K562 (cell line): ENCODE results near the gene RPUSD1. TPM values are rescaled to one million over a fixed set of nuclear protein-coding genes. Genes with fewer than 3 reads are reported as not detected.
A peak's percentile ranks its signal among the peaks of the same experiment; 100 is the strongest.

ENCODE experiments used
- ATAC-seq: fragments of 200-7000 bp; cut with Tn5 transposase; 3 replicates; pipeline ENCODE4 v1.9.1; 2020; ENCODE audit warnings: moderate library complexity
- BruUV-seq: library from RNA; stranded (reverse); fragments of 400-500 nt; replicated peaks from 2 replicates; lab custom pipeline; 2021; lab: Mats Ljungman, UMichigan
- CTCF ChIA-PET: fragments of 300-600 bp; formaldehyde crosslinking; extraction: SDS; loops from one replicate; lab custom pipeline; 2021; ENCODE audit warnings: low intra/inter-chr PET ratio; lab: Yijun Ruan, JAX
- POLR2A ChIA-PET: fragments of 300-600, 350-650 bp; sonication (Branson Sonifier 250); formaldehyde crosslinking; extraction: SDS; loops from one replicate; lab custom pipeline; 2021; ENCODE audit warnings: antibody characterized with exemption, inconsistent platforms; lab: Yijun Ruan, JAX
- DNase-seq, 4 experiments: peaks; one replicate each; pipeline versions ENCODE4 v3.0.0 to v3.0.0-alpha.2; 2011 to 2018; ENCODE audit warnings: low spot score in 3 of 4, mixed read lengths in 3 of 4; ENCODE audit errors: extremely low read depth in 1 of 4
- FAIRE-seq: peaks from 2 replicates; lab custom pipeline; 2011; peaks lifted over from hg19 to GRCh38; lab: Jason Lieb, UNC
- H2AFZ ChIP-seq: 2 replicates; pipeline ENCODE4 v1.6.0; 2011; ENCODE audit warnings: low read depth, low read length, control low read depth, inconsistent platforms
- H3K27ac ChIP-seq: fragments of 200-600 bp; 3 replicates; pipeline ENCODE4 v1.8.0; 2011; ENCODE audit warnings: low read depth, mild to moderate bottlenecking, control low read depth, inconsistent platforms, low read length, moderate library complexity, mixed read lengths; ENCODE audit errors: extremely low read depth
- H3K27me3 ChIP-seq, 2 experiments: fragments of 300-600 bp in 1 of 2; 2 replicates in 1 of 2; 3 replicates in 1 of 2; pipeline versions ENCODE4 v1.6.0 to v1.8.0; 2011; ENCODE audit warnings: inconsistent platforms in 2 of 2, low read length in 2 of 2, mild to moderate bottlenecking in 1 of 2, mixed read lengths in 1 of 2, moderate library complexity in 1 of 2; ENCODE audit not compliant: control insufficient read depth in 2 of 2, insufficient read depth in 2 of 2
- H3K36me3 ChIP-seq: fragments of 300-600 bp; 3 replicates; pipeline ENCODE4 v1.8.0; 2011; ENCODE audit warnings: mild to moderate bottlenecking, low read length, inconsistent platforms; ENCODE audit not compliant: control insufficient read depth, insufficient read depth
- H3K4me1 ChIP-seq, 2 experiments: fragments of 200-600 bp in 1 of 2; replicated peaks in 1 of 2; 2 replicates in 1 of 2; 3 replicates in 1 of 2; pipeline versions ENCODE4 v1.5.1 to v1.8.0; 2011; ENCODE audit warnings: inconsistent platforms in 2 of 2, low read length in 2 of 2, mild to moderate bottlenecking in 1 of 2, mixed read lengths in 1 of 2, moderate library complexity in 1 of 2; ENCODE audit not compliant: control insufficient read depth in 2 of 2, insufficient read depth in 2 of 2
- H3K4me2 ChIP-seq: 2 replicates; pipeline ENCODE4 v1.6.1; 2011; ENCODE audit warnings: low read length, control low read depth, inconsistent platforms, mixed read lengths; ENCODE audit not compliant: insufficient read depth
- H3K4me3 ChIP-seq: fragments of 200-600 bp; sonication (generic), shearing (Covaris generic); 2 replicates; pipeline ENCODE4 v1.5.1; 2016; ENCODE audit warnings: control low read depth, inconsistent platforms
- H3K79me2 ChIP-seq: fragments of 200-600 bp; 3 replicates; pipeline ENCODE4 v1.8.0; 2011; ENCODE audit warnings: low read length, inconsistent platforms; ENCODE audit not compliant: control insufficient read depth, insufficient read depth
- H3K9ac ChIP-seq, 2 experiments: 2 replicates each; pipeline versions ENCODE4 v1.6.0 to v1.6.1; 2011; ENCODE audit warnings: low read depth in 2 of 2, low read length in 2 of 2, control low read depth in 1 of 2, inconsistent platforms in 1 of 2, mild to moderate bottlenecking in 1 of 2, mixed read lengths in 1 of 2; ENCODE audit not compliant: insufficient read depth in 1 of 2
- H3K9me1 ChIP-seq: one replicate; pipeline ENCODE4 v1.6.0; 2011; ENCODE audit warnings: inconsistent platforms, mild to moderate bottlenecking, low read length, moderate library complexity; ENCODE audit not compliant: control insufficient read depth, insufficient read depth
- H3K9me3 ChIP-seq: replicated peaks from 2 replicates; pipeline ENCODE4 v1.5.1; 2011; ENCODE audit warnings: low read depth, low read length, inconsistent platforms; ENCODE audit not compliant: control insufficient read depth, insufficient read depth
- H4K20me1 ChIP-seq: replicated peaks from 2 replicates; pipeline ENCODE4 v1.6.1; 2011; ENCODE audit warnings: low read length, inconsistent platforms, mixed read lengths; ENCODE audit not compliant: control insufficient read depth, insufficient read depth
- CREB3 ChIP-seq: fragments of 450-650 bp; conservative IDR thresholded peaks from 2 replicates; pipeline ENCODE4 v1.6.1; 2016; ENCODE audit warnings: missing genetic modification characterization, low read depth, mild to moderate bottlenecking, missing compliant biosample characterization, moderate library complexity
- ELF2 ChIP-seq: fragments of 250-450 bp; sonication (Bioruptor Pico); IDR thresholded peaks from 2 replicates; pipeline ENCODE4 v1.5.0; 2021; ENCODE audit warnings: mild to moderate bottlenecking
- MTA3 ChIP-seq: fragments of 450-650 bp; formaldehyde crosslinking; IDR thresholded peaks from 2 replicates; pipeline ENCODE4 v1.6.1; 2017; ENCODE audit warnings: mild to moderate bottlenecking, borderline replicate concordance
- POLR3G ChIP-seq: IDR thresholded peaks from 2 replicates; pipeline ENCODE4 v1.6.1; 2011; ENCODE audit not compliant: insufficient read length, insufficient replicate concordance; ENCODE audit errors: extremely low read depth
- PTTG1 ChIP-seq: fragments of 450-650 bp; IDR thresholded peaks from 2 replicates; pipeline ENCODE4 v1.6.1; 2016; ENCODE audit warnings: low read depth, mild to moderate bottlenecking, missing genetic modification characterization, missing compliant biosample characterization
- SIX5 ChIP-seq, 2 experiments: IDR thresholded peaks; 2 replicates each; pipeline ENCODE4 v1.6.1; 2011; ENCODE audit warnings: low read length in 2 of 2, borderline replicate concordance in 1 of 2, low read depth in 1 of 2, mild to moderate bottlenecking in 1 of 2, moderate library complexity in 1 of 2; ENCODE audit not compliant: insufficient read depth in 1 of 2
- SUPT5H ChIP-seq: fragments of 450-650 bp; IDR thresholded peaks from 2 replicates; pipeline ENCODE4 v1.6.1; 2016
- TRIM28 ChIP-seq: fragments of 450-650 bp; IDR thresholded peaks from 2 replicates; pipeline ENCODE4 v1.6.1; 2017
- UBTF ChIP-seq, 2 experiments: IDR thresholded peaks; 2 replicates each; pipeline ENCODE4 v1.6.1; 2012; ENCODE audit warnings: improper control_type of control experiment in 2 of 2, low read depth in 2 of 2, low read length in 2 of 2, borderline replicate concordance in 1 of 2
- VEZF1 ChIP-seq: fragments of 200-800 bp; sonication (Bioruptor generic); IDR thresholded peaks from 2 replicates; pipeline ENCODE4 v1.6.1; 2017; ENCODE audit warnings: missing genetic modification characterization, missing compliant biosample characterization
- ZNF184 ChIP-seq: sonication (generic); formaldehyde crosslinking; IDR thresholded peaks from 2 replicates; pipeline ENCODE4 v1.5.0; 2020; ENCODE audit warnings: missing genetic modification reagents
- ZNF24 ChIP-seq: fragments of 450-650 bp; IDR thresholded peaks from 2 replicates; pipeline ENCODE4 v1.6.1; 2016
- ZNF41 ChIP-seq: fragments of 250-450 bp; sonication (Bioruptor Pico); conservative IDR thresholded peaks from 2 replicates; pipeline ENCODE4 v1.4.0; 2020; ENCODE audit warnings: mild to moderate bottlenecking
- ZNF436 ChIP-seq: fragments of 250-450, 450-650 bp; sonication (Bioruptor Pico); formaldehyde crosslinking; IDR thresholded peaks from 2 replicates; pipeline ENCODE4 v1.7.0; 2020; ENCODE audit warnings: mild to moderate bottlenecking
- ZNF77 ChIP-seq: fragments of 250-450 bp; sonication (Bioruptor Pico); IDR thresholded peaks from 2 replicates; pipeline ENCODE4 v1.5.0; 2020
- WGBS: fragments of 100-300 bp; shearing (Covaris generic); methylation state at CpG from one replicate; pipeline ENCODE4 v1.1.6; 2016; ENCODE audit warnings: low coverage, mixed read lengths; ENCODE audit not compliant: insufficient coverage; ENCODE audit errors: missing lambda C conversion rate; 5-methylcytosine and 5-hydroxymethylcytosine counted together
- in situ Hi-C: fragments of 300-500 bp; cut with MboI; formaldehyde crosslinking; loops from 4 replicates; pipeline ENCODE4 v1.15.0; 2018; ENCODE audit warnings: inconsistent platforms, mixed read lengths
- intact Hi-C: fragments of 100-400 bp; cut with micrococcal nuclease; formaldehyde crosslinking; loops from 2 replicates; pipeline ENCODE4 v1.14.2; 2022
- polyA plus RNA-seq, 8 experiments: library from polyadenylated mRNA; depleted of rRNA in 4 of 8; stranded (reverse) in 5 of 8; unstranded in 3 of 8; fragments of >200 nt; fragmentation: Nextera tagmentation in 2 of 8; fragmentation: Illumina TruSeq in 1 of 8; extraction: Ambion mirVana in 2 of 8; extraction: Trizol in 1 of 8; gene quantifications; 2 replicates each; pipeline versions ENCODE4 v1.2.1 to v1.2.3, GENCODE V29; 2011 to 2014; ENCODE audit warnings: inconsistent platforms in 1 of 8, missing spikeins in 1 of 8
- total RNA-seq, 7 experiments: library from RNA; depleted of rRNA in 6 of 7; stranded (reverse); fragments of >200 nt in 6 of 7; fragmentation: Illumina TruSeq in 2 of 7; extraction: Trizol in 2 of 7; gene quantifications; 2 replicates each; pipeline versions ENCODE4 v1.2.1 to v1.2.3, GENCODE V29; 2011 to 2021; ENCODE audit warnings: low replicate concordance in 1 of 7
- TF ChIP-seq, protein P1 (sequence below): fragments of 250-450 bp; sonication (Bioruptor Pico); IDR thresholded peaks from 2 replicates; pipeline ENCODE4 v1.8.0; 2021; ENCODE audit warnings: borderline replicate concordance, mild to moderate bottlenecking, moderate library complexity; ENCODE audit not compliant: poor library complexity, severe bottlenecking

The RPUSD1 gene
- total and polyA plus RNA-seq, 9 of the 15 experiments (the other 6 are each of a cell fraction or from before 2014, with no cell fraction given): 0.45 to 56.6 (median 12.0) TPM

DNA sequence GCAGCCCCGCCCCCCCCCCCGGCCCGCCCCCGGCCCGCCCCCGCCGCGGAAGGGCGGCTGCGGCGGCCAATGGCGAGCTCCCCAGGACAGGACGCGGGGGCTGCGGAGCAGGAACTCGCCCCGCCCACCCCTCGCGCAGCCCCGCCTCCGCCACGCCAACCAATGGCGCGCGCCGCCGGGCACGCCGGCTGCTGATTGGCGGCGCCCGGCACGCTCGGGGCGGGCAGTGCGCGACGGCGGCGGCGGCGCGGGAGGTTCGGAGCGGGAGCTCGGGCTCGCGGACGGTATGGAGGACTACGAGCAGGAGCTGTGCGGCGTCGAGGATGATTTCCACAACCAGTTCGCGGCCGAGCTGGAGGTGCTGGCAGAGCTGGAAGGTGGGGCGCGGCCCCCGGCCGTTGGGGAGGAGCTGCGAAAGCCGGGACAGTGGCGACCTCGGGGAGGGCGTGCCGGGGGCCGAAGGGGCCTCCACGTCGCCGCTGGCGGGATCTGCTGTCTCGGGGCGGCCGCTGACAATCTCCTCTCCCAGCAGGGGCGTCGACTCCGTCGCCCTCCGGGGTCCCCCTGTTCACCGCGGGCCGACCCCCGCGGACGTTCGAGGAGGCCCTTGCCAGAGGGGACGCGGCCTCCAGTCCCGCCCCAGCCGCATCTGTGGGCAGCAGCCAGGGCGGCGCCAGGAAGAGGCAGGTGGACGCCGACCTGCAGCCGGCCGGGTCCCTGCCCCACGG is 382 bp upstream of the RPUSD1 start, which contains the start of gene CHTF18:
CHTF18 (plus strand) TSS at position 222 of the 728 bp plus-strand sequence; CDS start at position 287, 65 bp downstream.
- Histone ChIP-seq H3K9ac (peak within 1 kb of the TSS; percentile 81 to 98), H3K27me3 (no peaks in the 10 kb centered on the region), H3K36me3 (peaks cover 69% of the 10 kb centered on the region; the same call in 2 of the 3 replicates), H3K79me2 (peaks cover 29% of the 10 kb centered on the region), H2AFZ (peak within 1 kb of the TSS; percentile 90), H3K4me2 (peak within 1 kb of the TSS; percentile 87), H3K9me3 (no peaks in the 10 kb centered on the region), H3K4me3 (peak within 1 kb of the TSS; percentile 96), H3K27ac (peak within 1 kb of the TSS; percentile 83), H3K9me1 (no peaks in the 10 kb centered on the region), H4K20me1 (peaks cover 6% of the 10 kb centered on the region), H3K4me1 (peaks cover 13 to 94% of the 10 kb centered on the region in 2 experiments; a peak in 4 of 5 replicates)
- POLR2A ChIA-PET: interaction anchor here (0.6 to 1.4 kb wide), 6 partner anchors 10 to 73 kb away, joined by 3 to 6 read pairs (median 3); partner anchors contain the start of gene GNG13
- intact Hi-C loops: no loop called here
- CTCF ChIA-PET: interaction anchor here (0.6 kb wide), 1 partner anchor 80 kb away, joined by 5 read pairs; no protein-coding TSS in a partner anchor
- ATAC-seq (peak; percentile 86), FAIRE-seq (peak; percentile 70), DNase-seq (peak; percentile 95 to 100 (median 98))
- TSS peak; percentile 78 for BruUV-seq
- 1% methylated on average over 50 of the region's 97 CpGs for WGBS
- in situ Hi-C loops: loop anchor here (5.0 kb wide), 2 partner anchors 46 to 76 kb away; partner anchors contain the start of gene CIAO3
- no peak for TF ChIP-seq ELF2 (CRISPR knock-in tag)
- TF ChIP-seq ZNF77 (CRISPR knock-in tag): no peak
- TF ChIP-seq ZNF184 (CRISPR knock-in tag): no peak
- TF ChIP-seq POLR3G: no peak
- TF ChIP-seq ZNF436 (CRISPR knock-in tag): no peak
- no peak for TF ChIP-seq CREB3
- no peak for TF ChIP-seq ZNF41 (CRISPR knock-in tag)
- TF ChIP-seq TRIM28: no peak
- no peak; the same call in 1 of the 2 replicates for TF ChIP-seq MTA3
- TF ChIP-seq SUPT5H: peak; percentile 58; the same call in 1 of the 2 replicates
- TF ChIP-seq VEZF1 (CRISPR knock-in tag): peak; percentile 88
- TF ChIP-seq ZNF24: no peak
- TF ChIP-seq, protein P1, sequence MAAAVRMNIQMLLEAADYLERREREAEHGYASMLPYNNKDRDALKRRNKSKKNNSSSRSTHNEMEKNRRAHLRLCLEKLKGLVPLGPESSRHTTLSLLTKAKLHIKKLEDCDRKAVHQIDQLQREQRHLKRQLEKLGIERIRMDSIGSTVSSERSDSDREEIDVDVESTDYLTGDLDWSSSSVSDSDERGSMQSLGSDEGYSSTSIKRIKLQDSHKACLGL (CRISPR knock-in tag): peak; percentile 25
- TF ChIP-seq UBTF (IDR thresholded peaks at IDR 0.05; ENCODE audit: borderline replicate concordance in 1 of 2, low read depth in 2 of 2, low read length in 2 of 2): 0 out of 4 replicates have a peak, but pooled peaks of 1 of the 2 experiments have one; percentile 5
- TF ChIP-seq SIX5 (IDR thresholded peaks at IDR 0.05; ENCODE audit: borderline replicate concordance in 1 of 2, insufficient read depth in 1 of 2, low read depth in 1 of 2, low read length in 2 of 2): no peak
- TF ChIP-seq PTTG1: no peak
